Measurements from ENCODE around the gene MSANTD2.

Gene MSANTD2

DNA sequence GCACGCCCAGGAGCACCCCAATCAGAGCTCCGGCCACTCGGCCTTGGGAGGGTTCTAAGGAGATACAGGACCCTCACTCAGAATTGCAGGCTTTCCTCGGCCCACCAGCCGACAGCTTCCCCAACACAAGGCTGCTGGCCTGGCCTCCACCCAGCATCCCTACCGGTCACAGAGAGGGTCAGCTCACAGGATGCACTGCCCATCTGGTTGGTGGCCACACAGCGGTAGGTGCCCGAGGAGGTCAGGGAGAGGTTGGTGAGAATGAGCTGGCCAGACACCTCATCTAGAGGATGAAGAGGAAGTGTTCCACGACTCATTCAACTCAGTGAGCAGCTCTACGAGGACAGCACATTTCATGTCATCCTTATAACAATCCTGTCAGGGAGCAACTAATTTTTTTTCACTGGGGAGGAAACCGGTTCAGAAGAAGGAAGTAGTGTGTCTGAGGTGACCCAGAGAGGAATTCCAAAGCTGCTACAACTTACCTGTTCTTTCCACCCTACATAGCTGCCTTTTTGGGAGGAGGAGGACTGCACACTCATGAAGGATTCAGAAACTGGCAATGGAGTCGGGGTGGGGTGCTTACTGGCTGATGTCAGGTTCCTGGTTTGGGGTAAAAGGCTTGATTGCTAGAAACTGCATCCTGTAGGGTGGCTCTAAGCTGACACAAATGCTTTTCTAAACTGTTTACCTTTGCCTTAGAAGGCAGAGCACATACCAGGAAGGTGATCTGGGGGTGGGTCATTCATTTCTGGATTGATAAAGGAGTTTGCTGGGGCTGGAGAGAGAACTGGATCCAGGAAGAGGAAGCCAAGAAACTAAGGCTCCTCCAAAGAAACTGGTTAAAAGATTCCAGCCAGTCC, 51.5 kb downstream of the MSANTD2 start:
- TF ChIP-seq, protein P1, sequence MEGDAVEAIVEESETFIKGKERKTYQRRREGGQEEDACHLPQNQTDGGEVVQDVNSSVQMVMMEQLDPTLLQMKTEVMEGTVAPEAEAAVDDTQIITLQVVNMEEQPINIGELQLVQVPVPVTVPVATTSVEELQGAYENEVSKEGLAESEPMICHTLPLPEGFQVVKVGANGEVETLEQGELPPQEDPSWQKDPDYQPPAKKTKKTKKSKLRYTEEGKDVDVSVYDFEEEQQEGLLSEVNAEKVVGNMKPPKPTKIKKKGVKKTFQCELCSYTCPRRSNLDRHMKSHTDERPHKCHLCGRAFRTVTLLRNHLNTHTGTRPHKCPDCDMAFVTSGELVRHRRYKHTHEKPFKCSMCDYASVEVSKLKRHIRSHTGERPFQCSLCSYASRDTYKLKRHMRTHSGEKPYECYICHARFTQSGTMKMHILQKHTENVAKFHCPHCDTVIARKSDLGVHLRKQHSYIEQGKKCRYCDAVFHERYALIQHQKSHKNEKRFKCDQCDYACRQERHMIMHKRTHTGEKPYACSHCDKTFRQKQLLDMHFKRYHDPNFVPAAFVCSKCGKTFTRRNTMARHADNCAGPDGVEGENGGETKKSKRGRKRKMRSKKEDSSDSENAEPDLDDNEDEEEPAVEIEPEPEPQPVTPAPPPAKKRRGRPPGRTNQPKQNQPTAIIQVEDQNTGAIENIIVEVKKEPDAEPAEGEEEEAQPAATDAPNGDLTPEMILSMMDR (IDR thresholded peaks at IDR 0.05), result no peak

DNA sequence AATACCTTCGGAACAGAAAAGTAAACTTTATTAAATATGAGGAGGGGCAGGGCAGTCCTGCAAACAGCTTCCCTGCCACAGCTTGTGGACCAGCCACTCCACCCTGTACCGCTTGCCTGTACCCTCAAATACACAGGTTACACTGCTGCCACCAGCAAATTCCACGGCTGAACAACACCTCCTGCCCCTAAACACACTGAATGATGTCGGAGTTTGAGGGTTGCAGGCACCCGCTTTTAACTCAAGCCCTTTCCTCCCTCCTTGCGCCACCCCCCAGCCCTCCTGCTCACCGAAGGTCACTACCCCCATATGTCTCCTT, 52.1 kb downstream of the MSANTD2 start:
- TF ChIP-seq, protein P1 (IDR thresholded peaks at IDR 0.05), result no peak

DNA sequence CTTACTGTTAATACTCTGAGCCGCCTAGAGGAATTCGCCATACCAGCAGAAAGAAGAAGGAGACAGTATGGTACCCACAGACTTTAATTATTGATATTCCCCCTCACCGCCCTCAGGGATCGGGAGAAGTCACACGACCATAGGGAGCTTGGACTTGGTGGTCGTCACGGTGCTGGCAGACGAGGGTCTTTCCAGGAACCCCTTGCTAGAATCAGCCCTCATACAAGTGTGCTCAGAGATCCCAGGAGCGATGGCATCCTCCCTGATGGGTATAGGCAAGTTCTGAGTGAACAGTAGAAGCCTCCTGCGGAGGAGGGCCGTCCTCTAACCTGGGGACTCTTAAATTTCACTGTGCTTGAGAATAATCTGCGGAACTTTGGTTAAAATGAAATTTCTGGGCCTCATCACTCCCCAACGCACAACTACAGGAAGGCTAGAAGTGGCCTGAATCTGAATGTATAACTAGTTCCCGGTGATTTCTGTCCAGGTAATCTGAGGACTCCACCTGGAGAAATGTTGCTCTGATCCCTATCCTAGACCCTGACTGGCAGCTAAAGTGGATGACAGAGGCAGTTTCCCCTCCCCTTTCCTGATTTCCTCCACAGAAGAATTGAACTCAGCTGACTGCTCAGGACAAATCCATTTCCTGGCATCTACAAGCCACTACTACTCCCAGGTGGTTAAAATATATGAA, 52.7 kb downstream of the MSANTD2 start:
- TF ChIP-seq, protein P1 (IDR thresholded peaks at IDR 0.05), result no peak

DNA sequence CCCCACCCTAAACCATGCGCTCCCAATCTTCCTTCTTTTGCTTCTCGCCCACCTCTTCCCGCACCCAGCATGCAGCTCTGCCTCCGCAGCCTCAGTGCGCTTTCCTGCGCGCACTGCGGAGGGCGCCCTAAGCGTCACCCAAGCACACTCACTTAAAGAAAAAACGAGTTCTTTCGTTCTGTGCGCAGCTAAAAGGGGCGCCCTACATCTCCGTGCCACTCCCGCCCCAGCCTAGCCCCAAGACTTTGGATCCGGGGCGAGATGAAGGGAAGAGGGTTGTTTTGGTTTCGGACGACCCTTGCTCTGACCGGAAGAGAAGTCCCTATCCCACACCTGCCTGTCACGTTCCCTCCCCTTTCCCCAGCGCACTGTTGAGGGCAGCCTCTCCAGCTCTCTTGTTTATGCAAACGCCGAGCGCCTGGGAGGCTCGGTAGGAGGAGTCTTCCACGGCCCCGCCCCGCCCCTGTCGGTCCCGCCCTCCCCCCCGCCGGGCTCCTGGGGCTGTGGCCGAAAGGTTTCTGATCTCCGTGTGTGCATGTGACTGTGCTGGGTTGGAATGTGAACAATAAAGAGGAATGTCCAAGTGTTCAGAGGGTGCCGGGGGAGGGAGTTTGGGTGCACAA, 53.5 kb downstream of the MSANTD2 start:
- TF ChIP-seq, protein P1 (IDR thresholded peaks at IDR 0.05), result peak; percentile 81

DNA sequence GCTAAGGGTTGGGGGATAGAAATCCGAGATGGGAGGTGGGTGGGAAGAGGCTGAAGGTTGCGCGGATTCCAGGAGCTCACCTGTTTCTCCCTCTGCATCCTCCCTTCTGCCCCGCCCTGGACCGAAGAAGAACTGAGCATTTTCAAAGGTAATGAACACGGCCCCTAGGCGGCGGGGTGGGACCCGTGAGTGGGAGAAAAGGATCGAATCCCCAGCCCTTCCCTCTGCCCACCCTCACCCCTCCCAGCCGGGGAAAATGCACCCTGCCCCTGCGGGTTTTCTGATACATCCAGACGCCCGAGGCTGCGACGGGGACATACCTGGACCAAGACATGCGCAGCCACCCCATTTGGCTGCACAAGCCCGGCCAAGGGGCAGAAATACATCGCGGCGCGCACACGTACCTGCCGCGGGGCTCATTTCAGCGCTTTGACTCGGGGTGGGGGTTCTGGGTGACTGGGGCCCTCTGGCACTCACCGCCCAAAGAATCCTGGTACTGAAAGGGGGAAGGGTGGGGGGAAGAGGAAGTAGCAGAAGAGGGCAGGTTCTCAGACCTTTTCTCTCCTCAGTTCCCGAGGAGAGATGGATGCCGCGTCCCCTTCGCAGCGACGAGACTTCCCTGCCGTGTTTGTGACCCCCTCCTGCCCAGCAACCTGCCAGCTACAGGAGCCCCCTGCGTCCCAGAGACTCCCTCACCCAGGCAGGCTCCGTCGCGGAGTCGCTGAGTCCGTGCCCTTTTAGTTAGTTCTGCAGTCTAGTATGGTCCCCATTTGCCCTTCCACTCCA, 54.2 kb downstream of the MSANTD2 start:
- TF ChIP-seq, protein P1 (IDR thresholded peaks at IDR 0.05), result peak; percentile 36

DNA sequence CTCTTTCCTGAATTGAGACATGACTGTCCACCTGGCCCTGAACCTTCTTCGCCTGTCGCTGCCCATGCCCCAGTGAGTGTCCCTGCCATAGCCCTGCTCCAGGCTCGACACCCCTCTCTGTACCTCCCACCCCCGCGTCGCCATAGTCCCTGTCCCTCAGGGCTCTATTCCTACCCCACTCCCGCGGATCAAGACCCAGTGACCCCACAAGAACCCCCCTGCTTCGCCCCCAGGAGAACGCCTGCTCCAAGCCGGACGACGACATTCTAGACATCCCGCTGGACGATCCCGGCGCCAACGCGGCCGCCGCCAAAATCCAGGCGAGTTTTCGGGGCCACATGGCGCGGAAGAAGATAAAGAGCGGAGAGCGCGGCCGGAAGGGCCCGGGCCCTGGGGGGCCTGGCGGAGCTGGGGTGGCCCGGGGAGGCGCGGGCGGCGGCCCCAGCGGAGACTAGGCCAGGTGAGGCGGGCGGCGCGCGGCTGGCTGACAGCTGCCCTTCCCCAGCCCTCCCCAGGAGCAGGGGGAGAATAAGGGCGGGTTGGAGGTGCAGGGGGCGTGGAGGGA, 54.9 kb downstream of the MSANTD2 start:
- TF ChIP-seq, protein P1 (IDR thresholded peaks at IDR 0.05), result no peak

DNA sequence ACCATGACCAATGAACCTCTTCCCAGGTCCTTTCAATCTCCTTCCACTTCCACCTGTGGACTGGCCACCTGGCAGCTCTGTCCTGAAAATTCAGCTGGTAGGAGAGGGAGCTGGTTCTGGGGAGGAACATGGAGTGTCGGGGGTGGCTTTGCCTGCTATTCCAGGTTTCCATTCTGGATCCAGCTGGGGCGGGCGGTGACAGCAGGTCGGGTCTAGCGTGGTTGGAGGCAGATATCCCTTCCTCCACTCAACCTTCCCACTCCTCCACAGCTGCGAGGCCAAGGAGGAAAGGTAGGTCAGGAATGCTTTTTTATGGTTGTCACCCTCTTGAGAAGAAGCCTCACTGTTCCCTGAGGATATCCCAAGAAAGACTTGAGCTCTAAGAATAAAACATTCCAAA, 57.2 kb downstream of the MSANTD2 start:
- TF ChIP-seq, protein P1 (IDR thresholded peaks at IDR 0.05), result no peak
